A549 (cell line): ENCODE results near the gene FERMT3.

Experiments
- CTCF ChIP-seq: fragments of >200 bp; sonication (Bioruptor Twin); formaldehyde crosslinking; IDR thresholded peaks from 3 replicates; pipeline ENCODE4 v1.5.1; 2016
- MAFK ChIP-seq: fragments of 450-650 bp; IDR thresholded peaks from 2 replicates; pipeline ENCODE4 v1.6.1; 2014; ENCODE audit not compliant: partially characterized antibody
- POLR2AphosphoS2 ChIP-seq: conservative IDR thresholded peaks from 2 replicates; pipeline ENCODE4 v1.6.1; 2012; ENCODE audit warnings: low read length, improper control_type of control experiment, inconsistent platforms
- RAD21 ChIP-seq, 2 experiments: fragments of >200 bp in 1 of 2; sonication (Bioruptor Twin) in 1 of 2; formaldehyde crosslinking in 1 of 2; IDR thresholded peaks in 1 of 2; conservative IDR thresholded peaks in 1 of 2; 2 replicates in 1 of 2; 3 replicates in 1 of 2; pipeline ENCODE4 v1.6.1; 2012 to 2018; ENCODE audit warnings: inconsistent platforms in 1 of 2

GRCh38 chr11:64186492-64187165 is 19.9 kb upstream of the FERMT3 start:
- TF ChIP-seq RAD21 (conservative IDR thresholded peaks at IDR 0.05 in 1 of 2, IDR thresholded peaks at IDR 0.05 in 1 of 2) (no peak), POLR2AphosphoS2 (no peak), CTCF (no peak), MAFK (no peak)
